Stimulated activated CD8-positive, alpha-beta memory T cell treated with anti-CD3 and anti-CD28 coated beads, Interleukin-15, amount 100 ng/mL, for 4 hours (primary cell): ENCODE measurements around the gene EEPD1.
A peak's percentile ranks its signal among the peaks of the same experiment; 100 is the strongest.
"Not testable (repeated sequence)": the region's sequence is repeated elsewhere in the genome, so short reads cannot be mapped to it uniquely, and the experiment has no call there.

Experiments used
- DNase-seq, 2 donors: peaks; one replicate each; pipeline ENCODE4 v3.0.0-alpha.2; 2020; ENCODE audit warnings: low read depth in 2 of 2

EEPD1 gene

DNA sequence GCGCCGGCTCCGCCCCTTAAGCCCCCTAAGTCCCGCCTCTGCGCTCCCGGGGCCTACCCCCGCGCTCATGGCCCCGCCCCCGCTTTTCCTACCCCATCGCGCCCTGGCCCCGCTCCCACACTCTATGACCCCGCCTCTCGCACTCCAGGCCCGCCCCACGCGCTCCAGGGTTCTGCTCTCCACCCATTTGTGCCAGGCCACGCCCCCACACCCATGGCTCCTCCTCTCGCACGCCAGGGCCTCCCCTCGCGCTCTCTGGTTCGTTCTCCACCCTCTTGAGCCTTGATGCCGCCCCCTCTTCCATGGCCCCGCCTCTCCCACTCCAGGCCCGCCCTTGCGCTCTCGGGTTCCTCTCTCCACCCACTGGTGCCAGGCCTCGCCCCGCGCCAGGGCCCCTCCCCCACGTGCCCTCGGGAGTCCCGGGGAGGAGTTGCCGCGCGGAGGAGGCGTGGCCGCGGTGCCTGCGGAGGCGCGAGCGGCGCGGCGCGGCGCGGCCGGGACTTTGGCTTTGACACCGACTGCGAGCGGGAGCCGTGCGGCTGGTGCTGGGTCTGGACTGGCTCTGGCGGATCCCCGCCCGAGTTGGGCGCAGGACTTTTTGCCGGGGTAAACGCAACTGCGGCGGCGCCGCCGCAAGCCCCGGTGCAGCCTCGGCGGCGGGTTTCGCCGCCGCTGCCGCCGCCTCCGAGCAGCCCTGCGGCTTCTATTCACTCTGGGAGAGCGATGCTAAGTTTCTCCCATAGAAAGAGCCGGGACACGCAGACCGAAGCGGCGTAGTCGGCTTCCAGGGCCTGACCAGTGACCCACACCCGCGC, at the start of gene EEPD1:
Gene EEPD1 (plus strand): TSS at position 499 of the 815 bp plus-strand sequence. CDS start 1,071 bp downstream, outside the sequence.
- DNase-seq, result peak; percentile 99 to 100

DNA sequence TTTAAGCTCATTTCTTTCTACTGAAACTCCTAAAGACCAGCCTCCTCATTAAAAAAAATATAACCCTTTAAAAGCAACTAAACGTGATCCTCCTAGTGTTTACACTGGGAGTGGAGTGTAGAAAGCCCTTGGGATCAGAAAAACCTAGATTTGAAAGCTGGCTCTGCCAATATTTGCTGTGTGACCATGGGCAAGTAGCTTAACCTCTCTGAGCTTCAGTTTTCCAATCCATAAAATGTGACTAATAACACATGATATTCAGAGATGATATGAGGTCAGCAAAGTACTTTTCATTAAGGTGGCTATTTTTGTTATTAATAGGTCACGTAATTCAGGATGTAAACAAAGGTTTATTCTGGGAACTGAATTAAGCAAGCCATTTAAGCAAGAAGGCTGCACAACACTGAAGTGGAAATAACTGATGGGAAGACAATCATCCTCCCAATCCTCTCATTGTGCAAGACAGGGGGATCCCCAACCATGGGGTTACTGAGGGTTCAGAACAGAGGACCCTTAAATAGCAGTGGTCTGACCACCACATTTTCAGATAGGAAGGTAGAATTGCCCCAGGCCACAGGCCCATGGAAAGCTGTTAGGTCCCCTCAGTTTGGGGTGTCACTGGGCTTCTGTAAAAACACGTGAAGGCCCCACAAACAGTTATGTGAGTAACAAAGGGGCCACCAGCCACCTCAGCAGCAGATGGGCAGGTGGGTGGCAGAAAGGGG, 49.1 kb upstream of the EEPD1 start:
- no peak for DNase-seq

DNA sequence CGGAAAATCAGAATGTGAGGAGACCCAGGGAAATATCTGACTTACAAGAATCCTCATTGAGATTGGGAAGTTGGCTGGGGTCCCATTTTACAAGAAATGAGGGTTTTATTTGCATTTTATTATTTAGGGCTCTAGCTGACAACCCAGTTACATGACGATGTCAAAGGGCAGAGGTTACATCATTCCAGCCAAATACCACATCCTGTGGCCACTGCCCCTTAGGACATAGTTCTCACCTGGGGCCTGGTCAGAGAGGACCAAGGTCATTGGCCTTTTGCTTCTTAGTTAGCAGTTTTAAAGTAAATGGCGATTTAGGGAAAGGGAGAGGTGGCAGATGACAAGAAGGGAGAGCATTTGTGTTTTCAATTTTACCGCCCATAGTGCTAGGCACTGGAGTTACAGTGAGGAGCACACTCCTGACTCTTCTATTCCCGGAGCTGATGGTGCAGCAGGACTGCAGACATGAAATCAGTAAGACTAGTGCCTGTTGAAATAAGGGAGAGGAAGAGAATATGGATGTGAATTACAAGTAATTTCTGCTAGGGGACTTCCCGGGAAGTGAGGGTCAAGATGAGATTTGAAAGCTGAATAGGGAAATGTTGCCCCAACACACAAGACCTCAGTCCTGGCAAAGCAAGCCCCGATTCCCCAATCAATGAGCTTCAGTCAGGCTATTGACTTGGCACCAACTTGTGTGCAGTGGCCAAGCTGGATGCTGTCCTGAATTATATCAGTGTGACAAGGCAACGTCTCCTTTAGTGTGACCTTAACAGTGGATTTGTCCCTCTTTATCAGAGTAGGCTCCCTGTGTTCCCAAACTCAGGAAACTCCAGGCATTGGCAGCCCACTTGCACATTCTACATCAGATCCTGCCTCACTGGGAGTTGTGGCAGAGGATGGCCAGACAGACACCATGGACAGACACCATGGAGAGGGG, 45.8 kb upstream of the EEPD1 start:
- not testable (repeated sequence) for DNase-seq

DNA sequence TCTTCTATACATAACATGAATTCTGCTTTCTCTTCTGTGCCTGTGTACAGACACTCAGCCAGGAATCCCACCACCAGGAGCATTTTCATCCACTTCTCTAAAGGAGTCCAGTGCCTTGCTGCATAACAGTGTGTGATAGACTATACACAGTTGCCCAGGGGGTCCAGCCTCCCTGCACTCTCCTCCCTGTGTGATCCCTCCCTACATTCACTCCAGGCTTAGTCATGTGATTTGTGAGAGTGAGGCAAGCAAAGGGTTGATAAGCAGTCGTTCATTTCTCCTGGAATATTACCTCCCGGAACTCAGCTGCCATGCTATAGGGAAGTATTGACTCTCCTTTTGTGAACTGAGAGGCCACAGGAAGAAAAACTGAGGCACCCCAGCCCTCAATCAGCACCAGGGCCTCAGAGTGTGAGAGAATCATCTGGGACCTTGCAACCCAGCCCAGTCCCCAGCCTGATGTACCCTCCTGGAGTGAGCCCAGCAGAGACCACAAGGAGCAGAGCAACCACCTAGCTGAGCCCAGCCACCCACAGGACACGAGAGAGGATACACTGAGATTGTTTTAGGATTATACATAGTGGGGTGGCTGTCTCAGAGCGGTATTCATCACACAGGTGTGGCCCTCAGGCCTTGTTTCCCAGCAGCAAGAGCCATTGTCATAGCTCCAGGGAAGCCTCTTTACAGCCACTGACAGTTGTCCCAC, 45.0 kb upstream of the EEPD1 start:
- DNase-seq, result no peak

DNA sequence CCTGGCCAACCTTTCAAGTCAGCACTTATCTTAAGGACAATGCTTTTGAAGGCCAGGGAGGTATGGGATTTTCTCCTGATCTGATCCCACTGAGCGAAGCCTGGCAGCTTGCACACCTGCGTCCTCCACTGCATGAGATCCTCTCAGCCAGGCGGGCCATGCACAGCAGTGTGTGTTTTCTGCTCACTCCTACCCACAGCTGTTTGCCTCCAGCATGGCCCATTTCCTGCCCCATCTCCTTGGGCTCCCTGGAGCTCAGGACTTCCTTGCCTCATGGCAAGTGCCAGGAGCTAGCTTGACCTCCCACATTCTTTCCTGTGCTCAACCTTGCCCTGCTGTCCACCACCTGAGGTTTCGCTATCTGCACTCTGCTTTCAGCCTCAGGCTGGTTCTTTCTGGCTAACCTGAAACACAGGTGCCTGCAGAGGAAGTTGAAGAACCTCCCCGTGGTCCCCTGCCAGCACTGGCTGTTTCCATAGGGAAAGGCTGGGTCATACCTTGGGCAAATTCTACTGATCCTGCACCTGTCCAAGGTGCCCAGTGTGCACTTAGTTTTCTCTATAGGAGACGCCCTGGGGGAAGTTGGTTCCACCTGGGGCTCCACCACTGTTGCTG, 43.9 kb upstream of the EEPD1 start:
- no peak for DNase-seq

DNA sequence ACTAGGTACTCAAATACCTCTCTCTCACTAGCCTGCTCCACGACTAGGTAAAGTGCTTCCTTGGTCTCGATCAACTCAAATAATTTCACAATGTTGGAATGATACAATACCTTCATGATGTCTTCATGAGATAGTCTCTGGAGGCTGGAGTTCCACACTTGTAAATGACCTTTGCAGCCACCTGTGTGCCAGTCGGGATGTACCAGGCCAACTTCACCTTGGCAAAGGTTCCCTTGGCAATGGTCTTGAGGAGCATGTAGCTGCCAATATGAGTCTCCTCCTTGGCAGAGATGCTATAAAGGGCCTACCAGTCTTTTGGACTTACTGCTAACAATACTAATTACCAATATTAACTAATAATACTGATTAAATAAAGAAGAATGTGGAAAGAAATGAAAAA, 42.5 kb upstream of the EEPD1 start:
- DNase-seq, result no peak

DNA sequence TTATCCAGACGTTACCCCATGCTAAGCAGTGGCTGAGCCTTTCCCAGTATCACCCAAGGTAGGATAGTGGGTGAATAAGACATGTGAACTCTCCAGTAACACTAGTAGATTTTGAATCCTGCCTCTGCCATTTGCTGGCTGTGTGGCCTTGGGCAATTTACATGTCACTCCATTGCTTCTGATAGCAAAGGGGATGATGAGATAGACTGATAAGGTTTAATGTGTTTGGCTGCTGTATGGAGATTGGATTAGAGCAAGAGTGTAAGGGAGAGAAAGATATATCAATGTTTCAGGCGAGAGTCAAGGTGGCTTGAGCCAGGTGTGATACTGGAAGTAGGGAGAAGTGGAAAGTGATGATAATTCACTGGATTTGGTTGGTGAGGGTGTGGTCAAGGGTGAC, 40.1 kb upstream of the EEPD1 start:
- no peak for DNase-seq

DNA sequence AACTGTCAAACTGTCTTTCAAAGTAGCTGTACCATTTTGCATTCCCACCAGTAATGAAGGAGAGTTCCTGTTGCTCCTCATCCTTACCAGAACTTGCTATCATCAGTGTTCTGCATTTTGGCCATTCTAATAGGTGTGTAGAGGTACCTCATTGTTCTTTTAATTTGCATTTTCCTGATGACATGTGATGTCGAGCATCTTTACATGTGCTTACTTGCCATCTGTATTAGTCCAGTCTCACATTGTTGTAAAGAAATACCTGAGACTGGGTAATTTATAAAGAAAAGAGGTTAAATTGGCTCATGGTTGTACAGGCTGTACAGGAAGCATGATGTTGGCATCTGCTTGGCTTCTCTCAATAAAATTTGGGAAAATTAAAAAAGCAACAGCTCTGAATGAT, 38.7 kb upstream of the EEPD1 start:
- no peak for DNase-seq

DNA sequence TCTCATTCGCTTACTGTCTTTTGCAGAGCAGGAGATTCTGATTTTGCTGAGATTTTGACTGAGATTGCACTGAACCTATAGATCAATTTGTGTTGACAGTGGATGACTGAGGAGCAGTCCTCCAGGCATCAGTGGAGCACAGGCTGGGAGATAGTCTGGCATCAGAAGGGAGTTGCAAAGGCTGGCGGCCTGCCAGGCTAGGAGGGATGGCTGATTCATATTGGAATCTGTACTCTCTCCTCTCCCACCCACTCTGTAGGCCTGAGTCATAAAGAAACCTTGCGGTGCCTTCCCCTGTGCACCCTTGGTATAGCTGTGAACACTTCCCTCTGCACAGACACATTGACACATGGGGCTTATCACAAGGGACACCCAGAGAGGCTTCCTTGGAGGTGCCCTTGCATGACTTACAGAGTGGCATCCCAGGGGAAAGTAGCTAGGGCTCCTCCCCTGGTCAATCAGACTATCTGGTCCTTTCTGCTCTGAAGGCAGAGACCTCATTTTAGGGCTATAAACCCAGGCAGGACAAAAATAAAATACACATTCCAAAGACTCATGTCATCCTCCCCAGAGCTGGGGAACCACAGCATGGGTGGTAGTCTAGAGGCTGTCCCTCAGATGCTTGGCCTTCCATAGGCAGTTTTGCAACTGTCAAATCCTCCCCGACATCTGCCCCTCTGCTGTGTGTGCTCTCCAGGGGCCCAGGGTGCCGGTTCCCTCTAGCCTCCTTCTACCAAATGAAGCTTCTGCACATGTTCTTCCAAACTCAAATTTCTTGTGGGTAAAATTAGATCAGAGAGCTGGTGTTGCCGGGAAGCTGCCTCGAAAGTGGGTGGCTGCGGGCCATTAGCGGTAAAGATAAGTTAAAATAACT, 37.4 kb upstream of the EEPD1 start:
- DNase-seq, result peak; percentile 32 to 58

DNA sequence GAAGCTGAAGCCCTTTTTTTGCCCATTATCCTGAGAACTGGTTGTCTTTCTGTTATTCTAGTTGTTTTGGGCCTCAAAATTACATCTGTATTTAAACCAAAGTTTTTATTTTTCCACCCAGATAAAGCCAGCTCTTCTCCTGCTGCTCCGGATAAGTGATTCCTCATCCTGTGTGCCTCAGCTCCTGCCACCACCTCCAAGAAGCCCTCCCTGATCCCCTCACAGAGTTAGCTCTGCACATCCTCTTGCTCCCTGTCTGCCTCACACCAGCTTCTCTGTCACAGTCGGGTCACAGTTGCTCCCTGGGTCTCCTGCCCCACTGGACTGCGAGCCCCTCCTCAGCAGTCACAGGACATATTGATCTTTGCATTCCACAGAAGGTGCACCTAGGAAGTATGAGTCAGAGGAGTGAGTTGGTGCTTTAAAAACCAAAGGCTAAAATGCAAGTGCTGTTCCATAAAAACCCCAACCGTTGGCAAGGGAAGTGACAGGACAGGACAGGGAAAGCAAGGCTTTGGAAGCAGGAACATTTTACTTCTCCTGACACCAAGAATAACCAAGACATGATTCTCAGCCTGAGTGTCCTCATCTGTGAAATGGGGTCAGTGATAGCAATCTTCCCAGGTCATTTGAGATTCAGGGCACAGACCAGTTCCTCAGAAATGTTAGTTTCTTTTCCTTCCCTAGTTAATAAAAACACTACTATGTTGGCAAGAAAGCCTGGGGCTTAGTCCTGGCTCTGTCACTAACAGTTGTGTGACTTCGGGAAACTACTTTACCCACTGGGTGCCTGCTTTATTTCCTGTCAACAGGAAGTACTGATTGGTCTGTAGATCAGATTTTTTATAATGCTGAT, 36.5 kb upstream of the EEPD1 start:
- no peak for DNase-seq

DNA sequence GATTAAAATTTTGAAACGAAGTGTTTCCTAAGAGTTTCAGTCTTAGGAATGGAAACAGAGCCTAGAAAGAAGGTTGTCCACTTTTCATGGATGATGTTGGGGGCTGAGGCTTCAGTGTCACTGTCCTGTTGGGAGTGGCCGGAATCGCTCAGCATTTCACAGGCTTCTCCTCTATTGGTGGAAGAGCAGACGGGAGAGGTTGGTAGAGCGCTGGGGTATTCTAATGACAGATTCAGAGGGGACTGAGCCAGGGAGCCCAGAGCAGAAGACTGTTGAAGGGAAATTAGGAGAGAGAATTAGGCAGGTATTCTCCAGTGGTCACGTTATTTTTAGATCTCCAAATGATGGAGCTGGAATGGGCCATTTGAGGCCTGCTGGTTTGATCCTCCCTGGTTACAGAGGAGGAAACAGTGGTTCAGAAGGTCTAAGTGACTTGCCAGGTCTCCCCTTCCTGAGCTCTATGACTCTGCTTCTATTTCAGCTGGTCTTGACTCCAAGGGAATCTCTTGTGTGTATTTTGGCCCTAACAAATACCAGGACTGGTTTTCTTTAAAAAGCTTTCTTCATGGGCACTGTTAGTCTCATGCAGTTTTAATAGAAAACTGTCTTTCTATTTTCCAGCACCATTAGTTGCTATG, 35.7 kb upstream of the EEPD1 start:
- no peak for DNase-seq

DNA sequence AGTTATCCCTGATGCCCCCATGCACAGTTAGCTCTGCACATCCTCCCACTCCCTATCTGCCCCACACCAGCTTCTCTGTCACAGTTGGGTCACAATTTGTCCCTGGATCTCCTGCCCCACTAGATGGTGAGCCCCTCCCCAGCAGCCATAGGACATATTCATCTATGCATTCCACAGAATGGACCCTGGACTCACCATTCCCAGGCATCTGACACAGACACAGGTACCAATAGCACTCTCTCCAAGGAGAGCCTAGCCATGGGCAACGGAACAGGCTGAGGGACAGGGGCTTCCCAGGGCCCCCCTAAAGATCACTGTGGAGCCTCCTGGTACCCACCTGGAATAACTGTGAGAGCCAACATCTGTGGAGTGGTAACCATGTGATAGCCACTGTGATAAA, 34.7 kb upstream of the EEPD1 start:
- DNase-seq, result no peak

DNA sequence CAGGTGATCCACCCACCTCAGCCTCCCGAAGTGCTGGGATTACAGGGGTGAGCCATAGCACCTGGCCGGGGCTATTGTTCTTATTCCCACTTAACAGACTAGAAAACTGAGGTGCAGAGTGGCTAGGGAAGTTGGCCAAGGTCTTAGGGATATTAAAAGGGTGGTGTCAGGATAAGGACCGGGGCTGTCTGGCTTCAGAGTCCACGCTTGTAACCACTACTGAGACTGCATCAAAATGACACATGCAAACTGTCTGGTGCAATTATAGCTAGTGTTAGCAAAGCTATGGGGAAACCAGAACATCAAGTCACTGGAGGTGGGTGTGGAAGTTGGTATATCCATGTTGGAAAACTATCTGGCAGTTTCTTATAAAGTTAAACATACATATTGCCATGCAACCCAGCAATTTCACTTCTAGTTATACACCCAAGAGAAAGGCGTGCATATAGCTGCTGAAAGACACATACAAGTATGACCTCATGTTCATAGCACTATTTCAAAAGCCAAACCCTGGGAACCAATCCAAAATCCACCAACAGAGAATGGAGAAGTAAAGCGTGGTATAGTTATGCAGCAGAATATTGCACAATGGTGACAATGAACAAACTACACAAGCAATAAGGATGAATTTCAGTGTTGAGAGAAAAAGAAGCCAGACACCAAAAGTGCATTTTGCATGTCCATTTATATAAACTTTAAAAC, 33.9 kb upstream of the EEPD1 start:
- no peak for DNase-seq

DNA sequence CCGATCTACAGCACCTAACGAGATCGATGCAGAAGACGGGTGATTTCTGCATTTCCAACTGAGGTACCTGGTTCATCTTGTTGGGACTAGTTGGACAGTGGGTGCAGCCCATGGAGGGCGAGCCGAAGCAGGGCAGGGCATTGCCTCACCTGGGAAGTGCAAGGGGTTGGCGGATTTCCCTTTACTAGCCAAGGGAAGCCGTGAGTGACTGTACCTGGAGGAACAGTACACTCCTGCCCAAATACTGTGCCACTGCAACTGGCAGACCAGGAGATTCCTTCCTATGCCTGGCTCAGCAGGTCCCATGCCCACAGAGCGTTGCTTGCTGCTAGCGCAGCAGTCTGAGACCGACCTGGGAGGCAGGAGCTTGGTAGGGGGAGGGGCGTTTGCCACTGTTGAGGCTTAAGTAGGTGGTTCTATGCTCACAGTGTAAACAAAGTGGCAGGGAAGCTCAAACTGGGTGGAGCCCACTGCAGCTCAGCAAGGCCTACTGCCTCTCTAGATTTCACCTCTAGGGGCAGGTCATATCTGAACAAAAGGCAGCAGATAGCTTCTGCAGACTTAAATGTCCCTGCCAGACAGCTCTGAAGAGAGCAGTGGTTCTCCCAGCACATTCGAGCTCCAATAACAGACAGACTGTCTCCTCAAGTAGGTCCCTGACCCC, 32.9 kb upstream of the EEPD1 start:
- DNase-seq, result not testable (repeated sequence)

DNA sequence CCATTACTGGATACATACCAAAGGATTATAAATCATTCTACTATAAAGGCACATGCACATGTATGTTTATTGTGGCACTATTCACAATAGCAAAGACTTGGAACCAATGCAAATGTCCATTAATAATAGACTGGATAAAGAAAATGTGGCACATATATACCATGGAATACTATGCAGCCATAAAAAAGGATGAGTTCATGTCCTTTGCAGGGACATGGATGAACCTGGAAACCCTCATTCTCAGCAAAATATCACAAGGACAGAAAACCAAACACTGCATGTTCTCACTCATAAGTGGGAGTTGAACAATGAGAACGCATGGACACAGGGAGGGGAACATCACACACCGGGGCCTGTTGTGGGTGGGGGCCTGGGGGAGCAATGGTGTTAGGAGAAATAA, 27.4 kb upstream of the EEPD1 start:
- not testable (repeated sequence) for DNase-seq

DNA sequence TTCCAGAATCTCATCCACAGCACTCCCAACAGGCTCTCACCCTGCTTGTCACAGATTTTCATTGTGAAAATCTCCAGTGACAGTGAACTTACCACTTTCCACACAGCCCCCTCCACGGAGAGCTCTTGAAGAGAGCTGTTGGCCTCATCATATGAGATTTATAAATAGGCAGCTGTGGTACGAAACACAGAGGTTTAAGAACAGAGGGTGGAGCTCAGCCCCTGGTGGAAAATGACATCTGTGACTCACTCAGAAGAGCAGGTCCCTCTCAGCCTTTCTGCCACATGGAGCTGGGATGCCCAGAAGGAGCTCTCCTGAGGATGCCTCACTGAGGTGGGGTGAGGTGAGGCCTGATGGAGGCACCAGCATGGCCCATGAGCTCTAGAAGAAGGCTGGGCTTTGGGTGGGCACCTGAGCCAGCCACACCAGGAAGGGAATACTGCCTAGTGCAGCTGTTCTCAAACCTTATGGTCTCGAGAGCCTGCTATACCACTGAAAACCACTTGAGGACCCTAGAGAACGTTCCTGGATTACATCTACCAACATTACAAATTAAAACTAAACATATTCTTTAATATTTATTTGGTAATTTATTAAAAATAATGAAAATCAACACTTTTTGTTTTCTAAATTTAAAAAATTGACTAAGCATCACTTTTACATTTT, 25.8 kb upstream of the EEPD1 start:
- no peak for DNase-seq
